ENCODE data around the gene SUCLG2.

- TF ChIP-seq ZFX (IDR thresholded peaks at IDR 0.05) (no peak), CTCF (conservative IDR thresholded peaks at IDR 0.05) (no peak)
Observed at GRCh38 chr3:67470207-67470606, 184.2 kb downstream of the SUCLG2 start.

Measured in C4-2B (cell line).